HepG2 (cell line): ENCODE results near the gene PELI3. TPM values are rescaled to one million over a fixed set of nuclear protein-coding genes. Genes with fewer than 3 reads are reported as not detected.
A peak's percentile ranks its signal among the peaks of the same experiment; 100 is the strongest.

ENCODE experiments used
- EED ChIP-seq: sonication (generic); formaldehyde crosslinking; IDR thresholded peaks from 2 replicates; pipeline ENCODE4 v1.5.0; 2020; ENCODE audit warnings: mild to moderate bottlenecking, missing genetic modification reagents
- HOXA3 ChIP-seq: sonication (generic); formaldehyde crosslinking; IDR thresholded peaks from 2 replicates; pipeline ENCODE4 v1.5.0; 2020; ENCODE audit warnings: missing genetic modification reagents
- MED1 ChIP-seq: sonication (generic); formaldehyde crosslinking; IDR thresholded peaks from 2 replicates; pipeline ENCODE4 v1.4.0; 2020; ENCODE audit warnings: missing genetic modification reagents
- NRL ChIP-seq: sonication (generic); formaldehyde crosslinking; IDR thresholded peaks from 2 replicates; pipeline ENCODE4 v1.5.0; 2020; ENCODE audit warnings: missing genetic modification reagents, mild to moderate bottlenecking, moderate library complexity, borderline replicate concordance
- PAWR ChIP-seq: sonication (generic); formaldehyde crosslinking; IDR thresholded peaks from 2 replicates; pipeline ENCODE4 v1.4.0; 2020; ENCODE audit warnings: missing genetic modification reagents, mild to moderate bottlenecking, borderline replicate concordance
- POLR2AphosphoS2 ChIP-seq: IDR thresholded peaks from 2 replicates; pipeline ENCODE4 v1.6.1; 2011; ENCODE audit warnings: low read depth, low read length, improper control_type of control experiment
- SIX1 ChIP-seq: sonication (generic); formaldehyde crosslinking; IDR thresholded peaks from 2 replicates; pipeline ENCODE4 v1.4.0; 2020; ENCODE audit warnings: missing genetic modification reagents, borderline replicate concordance
- TSC22D2 ChIP-seq: sonication (generic); formaldehyde crosslinking; IDR thresholded peaks from 2 replicates; pipeline ENCODE4 v1.5.1; 2020; ENCODE audit warnings: missing genetic modification reagents, mild to moderate bottlenecking, borderline replicate concordance
- U2AF1 ChIP-seq: fragments of 200-400 bp; formaldehyde crosslinking; optimal IDR thresholded peaks from 2 replicates; pipeline ENCODE3; 2017; ENCODE audit warnings: mild to moderate bottlenecking, low read depth, low read length
- U2AF2 ChIP-seq: fragments of 200-400 bp; formaldehyde crosslinking; IDR thresholded peaks from 2 replicates; pipeline ENCODE4 v1.6.1; 2017; ENCODE audit warnings: low read depth, mild to moderate bottlenecking, low read length
- ZNF382 ChIP-seq: sonication (generic); formaldehyde crosslinking; IDR thresholded peaks from 2 replicates; pipeline ENCODE4 v1.5.0; 2020; ENCODE audit warnings: missing genetic modification reagents, mild to moderate bottlenecking, borderline replicate concordance
- ZNF557 ChIP-seq: sonication (generic); formaldehyde crosslinking; IDR thresholded peaks from 2 replicates; pipeline ENCODE4 v1.4.0; 2020; ENCODE audit warnings: missing genetic modification reagents
- ZNF672 ChIP-seq: sonication (generic); formaldehyde crosslinking; IDR thresholded peaks from 2 replicates; pipeline ENCODE4 v1.8.1; 2022; ENCODE audit warnings: missing genetic modification reagents
- polyA plus RNA-seq, 8 experiments: library from polyadenylated mRNA; depleted of rRNA in 3 of 8; stranded (reverse) in 7 of 8; unstranded in 1 of 8; fragments of >200 nt; fragmentation: Illumina TruSeq in 4 of 8; extraction: Trizol in 4 of 8; gene quantifications; 2 replicates each; pipeline versions ENCODE4 v1.2.1 to v1.2.3, GENCODE V29; 2011 to 2016; ENCODE audit warnings: low read depth in 4 of 8, missing spikeins in 1 of 8, mixed read lengths in 1 of 8; ENCODE audit not compliant: insufficient read depth in 1 of 8
- total RNA-seq, 5 experiments: library from RNA; depleted of rRNA; stranded (reverse); fragments of >200 nt; fragmentation: Illumina TruSeq; extraction: Trizol; gene quantifications; 2 replicates each; pipeline ENCODE4 v1.2.3, GENCODE V29; 2016; ENCODE audit warnings: low read depth in 1 of 5
- TF ChIP-seq, protein P1 (sequence below): sonication (generic); formaldehyde crosslinking; IDR thresholded peaks from 2 replicates; pipeline ENCODE4 v1.5.0; 2020; ENCODE audit warnings: mild to moderate bottlenecking, missing genetic modification reagents, moderate library complexity
- TF ChIP-seq, protein P2 (sequence below): sonication (generic); formaldehyde crosslinking; IDR thresholded peaks from 2 replicates; pipeline ENCODE4 v1.4.0; 2020; ENCODE audit warnings: missing genetic modification reagents
- TF ChIP-seq, protein P3 (sequence below): sonication (generic); formaldehyde crosslinking; IDR thresholded peaks from 2 replicates; pipeline ENCODE4 v1.4.0; 2020; ENCODE audit warnings: missing genetic modification reagents, borderline replicate concordance
- TF ChIP-seq, protein P4 (sequence below): sonication (generic); formaldehyde crosslinking; conservative IDR thresholded peaks from 2 replicates; pipeline ENCODE4 v1.4.0; 2020; ENCODE audit warnings: missing genetic modification reagents

Gene PELI3
- total and polyA plus RNA-seq, 2 of the 13 experiments (the other 11 are each of a cell fraction or from before 2014, with no cell fraction given) = 2.0 to 4.0 TPM

DNA sequence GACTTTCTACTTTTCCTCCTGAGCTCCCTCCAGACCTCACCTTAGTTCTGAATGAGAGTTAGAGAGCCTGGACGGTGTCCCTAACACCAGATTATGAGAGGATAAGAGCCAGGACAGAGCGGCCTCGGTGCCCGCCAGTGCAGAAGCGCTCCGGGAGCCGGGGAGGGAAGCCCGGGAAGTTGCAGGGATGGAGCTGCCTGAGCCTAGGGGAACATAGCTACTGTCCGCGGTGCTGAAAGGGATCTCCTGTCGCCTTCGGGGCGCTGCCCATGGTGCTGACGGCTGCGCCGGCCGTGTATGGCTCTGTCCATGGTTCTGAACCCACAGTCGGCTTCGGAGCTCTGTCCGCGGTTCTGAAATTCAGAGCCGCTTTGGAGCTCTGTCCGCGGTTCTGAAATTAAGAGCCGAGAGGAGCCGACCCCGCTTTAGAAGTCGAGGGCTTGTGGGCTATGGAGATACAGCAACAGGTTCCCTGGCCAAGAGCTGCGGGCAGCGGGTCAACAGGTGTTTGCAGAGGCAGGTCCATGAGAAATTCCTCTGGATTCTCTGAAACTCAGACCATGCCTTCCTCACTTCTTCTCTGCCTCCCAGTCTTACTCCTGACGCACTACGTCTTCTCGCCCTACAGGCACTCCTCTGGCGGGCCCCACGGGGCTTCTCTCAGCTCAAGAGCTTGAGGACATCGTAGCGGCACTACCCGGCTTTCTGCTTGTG lies 45.1 kb upstream of the PELI3 start (continued):
- peak; percentile 100 for TF ChIP-seq PAWR
- TF ChIP-seq ZNF672 (CRISPR knock-in tag) = peak; percentile 100
- peak; percentile 100 for TF ChIP-seq ZNF557
- TF ChIP-seq POLR2AphosphoS2 = no peak
- TF ChIP-seq EED (CRISPR knock-in tag) = peak; percentile 100
- TF ChIP-seq SIX1 (CRISPR knock-in tag) = peak; percentile 100
- TF ChIP-seq, protein P1, sequence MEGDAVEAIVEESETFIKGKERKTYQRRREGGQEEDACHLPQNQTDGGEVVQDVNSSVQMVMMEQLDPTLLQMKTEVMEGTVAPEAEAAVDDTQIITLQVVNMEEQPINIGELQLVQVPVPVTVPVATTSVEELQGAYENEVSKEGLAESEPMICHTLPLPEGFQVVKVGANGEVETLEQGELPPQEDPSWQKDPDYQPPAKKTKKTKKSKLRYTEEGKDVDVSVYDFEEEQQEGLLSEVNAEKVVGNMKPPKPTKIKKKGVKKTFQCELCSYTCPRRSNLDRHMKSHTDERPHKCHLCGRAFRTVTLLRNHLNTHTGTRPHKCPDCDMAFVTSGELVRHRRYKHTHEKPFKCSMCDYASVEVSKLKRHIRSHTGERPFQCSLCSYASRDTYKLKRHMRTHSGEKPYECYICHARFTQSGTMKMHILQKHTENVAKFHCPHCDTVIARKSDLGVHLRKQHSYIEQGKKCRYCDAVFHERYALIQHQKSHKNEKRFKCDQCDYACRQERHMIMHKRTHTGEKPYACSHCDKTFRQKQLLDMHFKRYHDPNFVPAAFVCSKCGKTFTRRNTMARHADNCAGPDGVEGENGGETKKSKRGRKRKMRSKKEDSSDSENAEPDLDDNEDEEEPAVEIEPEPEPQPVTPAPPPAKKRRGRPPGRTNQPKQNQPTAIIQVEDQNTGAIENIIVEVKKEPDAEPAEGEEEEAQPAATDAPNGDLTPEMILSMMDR (CRISPR knock-in tag) = peak; percentile 58
- TF ChIP-seq, protein P2, sequence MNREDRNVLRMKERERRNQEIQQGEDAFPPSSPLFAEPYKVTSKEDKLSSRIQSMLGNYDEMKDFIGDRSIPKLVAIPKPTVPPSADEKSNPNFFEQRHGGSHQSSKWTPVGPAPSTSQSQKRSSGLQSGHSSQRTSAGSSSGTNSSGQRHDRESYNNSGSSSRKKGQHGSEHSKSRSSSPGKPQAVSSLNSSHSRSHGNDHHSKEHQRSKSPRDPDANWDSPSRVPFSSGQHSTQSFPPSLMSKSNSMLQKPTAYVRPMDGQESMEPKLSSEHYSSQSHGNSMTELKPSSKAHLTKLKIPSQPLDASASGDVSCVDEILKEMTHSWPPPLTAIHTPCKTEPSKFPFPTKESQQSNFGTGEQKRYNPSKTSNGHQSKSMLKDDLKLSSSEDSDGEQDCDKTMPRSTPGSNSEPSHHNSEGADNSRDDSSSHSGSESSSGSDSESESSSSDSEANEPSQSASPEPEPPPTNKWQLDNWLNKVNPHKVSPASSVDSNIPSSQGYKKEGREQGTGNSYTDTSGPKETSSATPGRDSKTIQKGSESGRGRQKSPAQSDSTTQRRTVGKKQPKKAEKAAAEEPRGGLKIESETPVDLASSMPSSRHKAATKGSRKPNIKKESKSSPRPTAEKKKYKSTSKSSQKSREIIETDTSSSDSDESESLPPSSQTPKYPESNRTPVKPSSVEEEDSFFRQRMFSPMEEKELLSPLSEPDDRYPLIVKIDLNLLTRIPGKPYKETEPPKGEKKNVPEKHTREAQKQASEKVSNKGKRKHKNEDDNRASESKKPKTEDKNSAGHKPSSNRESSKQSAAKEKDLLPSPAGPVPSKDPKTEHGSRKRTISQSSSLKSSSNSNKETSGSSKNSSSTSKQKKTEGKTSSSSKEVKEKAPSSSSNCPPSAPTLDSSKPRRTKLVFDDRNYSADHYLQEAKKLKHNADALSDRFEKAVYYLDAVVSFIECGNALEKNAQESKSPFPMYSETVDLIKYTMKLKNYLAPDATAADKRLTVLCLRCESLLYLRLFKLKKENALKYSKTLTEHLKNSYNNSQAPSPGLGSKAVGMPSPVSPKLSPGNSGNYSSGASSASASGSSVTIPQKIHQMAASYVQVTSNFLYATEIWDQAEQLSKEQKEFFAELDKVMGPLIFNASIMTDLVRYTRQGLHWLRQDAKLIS (CRISPR knock-in tag) = peak; percentile 100
- peak; percentile 100 for TF ChIP-seq MED1 (CRISPR knock-in tag)
- TF ChIP-seq, protein P3, sequence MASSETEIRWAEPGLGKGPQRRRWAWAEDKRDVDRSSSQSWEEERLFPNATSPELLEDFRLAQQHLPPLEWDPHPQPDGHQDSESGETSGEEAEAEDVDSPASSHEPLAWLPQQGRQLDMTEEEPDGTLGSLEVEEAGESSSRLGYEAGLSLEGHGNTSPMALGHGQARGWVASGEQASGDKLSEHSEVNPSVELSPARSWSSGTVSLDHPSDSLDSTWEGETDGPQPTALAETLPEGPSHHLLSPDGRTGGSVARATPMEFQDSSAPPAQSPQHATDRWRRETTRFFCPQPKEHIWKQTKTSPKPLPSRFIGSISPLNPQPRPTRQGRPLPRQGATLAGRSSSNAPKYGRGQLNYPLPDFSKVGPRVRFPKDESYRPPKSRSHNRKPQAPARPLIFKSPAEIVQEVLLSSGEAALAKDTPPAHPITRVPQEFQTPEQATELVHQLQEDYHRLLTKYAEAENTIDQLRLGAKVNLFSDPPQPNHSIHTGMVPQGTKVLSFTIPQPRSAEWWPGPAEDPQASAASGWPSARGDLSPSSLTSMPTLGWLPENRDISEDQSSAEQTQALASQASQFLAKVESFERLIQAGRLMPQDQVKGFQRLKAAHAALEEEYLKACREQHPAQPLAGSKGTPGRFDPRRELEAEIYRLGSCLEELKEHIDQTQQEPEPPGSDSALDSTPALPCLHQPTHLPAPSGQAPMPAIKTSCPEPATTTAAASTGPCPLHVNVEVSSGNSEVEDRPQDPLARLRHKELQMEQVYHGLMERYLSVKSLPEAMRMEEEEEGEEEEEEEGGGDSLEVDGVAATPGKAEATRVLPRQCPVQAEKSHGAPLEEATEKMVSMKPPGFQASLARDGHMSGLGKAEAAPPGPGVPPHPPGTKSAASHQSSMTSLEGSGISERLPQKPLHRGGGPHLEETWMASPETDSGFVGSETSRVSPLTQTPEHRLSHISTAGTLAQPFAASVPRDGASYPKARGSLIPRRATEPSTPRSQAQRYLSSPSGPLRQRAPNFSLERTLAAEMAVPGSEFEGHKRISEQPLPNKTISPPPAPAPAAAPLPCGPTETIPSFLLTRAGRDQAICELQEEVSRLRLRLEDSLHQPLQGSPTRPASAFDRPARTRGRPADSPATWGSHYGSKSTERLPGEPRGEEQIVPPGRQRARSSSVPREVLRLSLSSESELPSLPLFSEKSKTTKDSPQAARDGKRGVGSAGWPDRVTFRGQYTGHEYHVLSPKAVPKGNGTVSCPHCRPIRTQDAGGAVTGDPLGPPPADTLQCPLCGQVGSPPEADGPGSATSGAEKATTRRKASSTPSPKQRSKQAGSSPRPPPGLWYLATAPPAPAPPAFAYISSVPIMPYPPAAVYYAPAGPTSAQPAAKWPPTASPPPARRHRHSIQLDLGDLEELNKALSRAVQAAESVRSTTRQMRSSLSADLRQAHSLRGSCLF (CRISPR knock-in tag) = peak; percentile 100
- no peak for TF ChIP-seq U2AF2
- peak; percentile 100 for TF ChIP-seq ZNF382
- TF ChIP-seq NRL = peak; percentile 100
- peak; percentile 88 for TF ChIP-seq U2AF1
- TF ChIP-seq HOXA3 = peak; percentile 100
- TF ChIP-seq TSC22D2 (CRISPR knock-in tag) = peak; percentile 100
- TF ChIP-seq, protein P4, sequence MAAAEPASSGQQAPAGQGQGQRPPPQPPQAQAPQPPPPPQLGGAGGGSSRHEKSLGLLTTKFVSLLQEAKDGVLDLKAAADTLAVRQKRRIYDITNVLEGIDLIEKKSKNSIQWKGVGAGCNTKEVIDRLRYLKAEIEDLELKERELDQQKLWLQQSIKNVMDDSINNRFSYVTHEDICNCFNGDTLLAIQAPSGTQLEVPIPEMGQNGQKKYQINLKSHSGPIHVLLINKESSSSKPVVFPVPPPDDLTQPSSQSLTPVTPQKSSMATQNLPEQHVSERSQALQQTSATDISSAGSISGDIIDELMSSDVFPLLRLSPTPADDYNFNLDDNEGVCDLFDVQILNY (CRISPR knock-in tag) = peak; percentile 100
